OCI-LY1 (cell line): ENCODE results near the gene KRT16.
"Not testable (repeated sequence)": the region's sequence is repeated elsewhere in the genome, so short reads cannot be mapped to it uniquely, and the experiment has no call there.

Experiments
- H2AFZ ChIP-seq: fragments of 200-600 bp; sonication (generic), shearing (Covaris generic); 2 replicates; pipeline ENCODE4 v1.6.0; 2014; ENCODE audit warnings: antibody characterized with exemption, mild to moderate bottlenecking, low read length
- H3F3A ChIP-seq: fragments of 200-600 bp; sonication (generic), shearing (Covaris generic); 2 replicates; pipeline ENCODE4 v1.6.0; 2014; ENCODE audit warnings: mild to moderate bottlenecking, antibody characterized with exemption, low read length, moderate library complexity; ENCODE audit not compliant: insufficient read depth
- H3K27ac ChIP-seq: fragments of 200-600 bp; sonication (generic); 2 replicates; pipeline ENCODE4 v1.5.1; 2014; ENCODE audit warnings: low read length, mixed run types, mild to moderate bottlenecking, low read depth; ENCODE audit not compliant: poor library complexity, severe bottlenecking
- H3K27me3 ChIP-seq: fragments of 200-600 bp; sonication (generic); 2 replicates; pipeline ENCODE4 v1.6.0; 2014; ENCODE audit warnings: antibody characterized with exemption, mild to moderate bottlenecking, low read length, moderate library complexity; ENCODE audit not compliant: insufficient read depth
- H3K36me3 ChIP-seq: fragments of 200-600 bp; sonication (generic); 2 replicates; pipeline ENCODE4 v1.6.1; 2014; ENCODE audit warnings: mild to moderate bottlenecking, antibody characterized with exemption, low read length, moderate library complexity, mixed read lengths; ENCODE audit not compliant: insufficient read depth
- H3K4me1 ChIP-seq: fragments of 200-600 bp; sonication (generic); 2 replicates; pipeline ENCODE4 v1.5.1; 2014; ENCODE audit warnings: mild to moderate bottlenecking, low read length, moderate library complexity; ENCODE audit not compliant: insufficient read depth, severe bottlenecking
- H3K4me2 ChIP-seq: fragments of 200-600 bp; sonication (generic), shearing (Covaris generic); 2 replicates; pipeline ENCODE4 v1.6.1; 2014; ENCODE audit warnings: low read length
- H3K4me3 ChIP-seq: fragments of 200-600 bp; sonication (generic); 2 replicates; pipeline ENCODE4 v1.5.1; 2014; ENCODE audit warnings: low read length, low read depth, mild to moderate bottlenecking, mixed read lengths; ENCODE audit not compliant: poor library complexity, severe bottlenecking
- H3K79me2 ChIP-seq: fragments of 200-600 bp; shearing (Covaris generic); 2 replicates; pipeline ENCODE4 v1.6.1; 2016; ENCODE audit warnings: mixed run types, low read length, mixed read lengths; ENCODE audit not compliant: insufficient read depth
- H3K9ac ChIP-seq: fragments of 200-600 bp; sonication (generic), shearing (Covaris generic); 2 replicates; pipeline ENCODE4 v1.6.1; 2014; ENCODE audit warnings: mild to moderate bottlenecking, low read length, mixed read lengths
- H3K9me2 ChIP-seq: fragments of 200-600 bp; sonication (generic), shearing (Covaris generic); 2 replicates; pipeline ENCODE4 v1.6.1; 2014; ENCODE audit warnings: low read depth, mild to moderate bottlenecking, low read length, mixed read lengths
- H3K9me3 ChIP-seq: fragments of 200-600 bp; shearing (Covaris generic); 2 replicates; pipeline ENCODE4 v1.6.1; 2014; ENCODE audit warnings: low read length, mixed read lengths
- H4K20me1 ChIP-seq: fragments of 200-600 bp; sonication (generic), shearing (Covaris generic); 2 replicates; pipeline ENCODE4 v1.6.0; 2016; ENCODE audit warnings: mild to moderate bottlenecking, low read length; ENCODE audit not compliant: insufficient read depth
- CTCF ChIP-seq: fragments of 200-600 bp; sonication (generic), shearing (Covaris generic); IDR thresholded peaks from 2 replicates; pipeline ENCODE4 v1.5.1; 2017; ENCODE audit warnings: mild to moderate bottlenecking, antibody characterized with exemption, low read length, moderate library complexity, mixed read lengths
- EZH2 ChIP-seq: fragments of 200-600 bp; sonication (generic), shearing (Covaris generic); IDR thresholded peaks from 2 replicates; pipeline ENCODE4 v1.8.0; 2017; ENCODE audit warnings: borderline replicate concordance, mixed run types, mild to moderate bottlenecking, antibody characterized with exemption, low read length, moderate library complexity, mixed read lengths

Gene KRT16

GRCh38 chr17:41627316-41628072 lies 14.9 kb upstream of the KRT16 start:
- Histone ChIP-seq H3F3A (no peaks in the 10 kb centered on the region), H3K9me3 (no peaks in the 10 kb centered on the region), H3K79me2 (no peaks in the 10 kb centered on the region), H3K4me3 (no peak overlapping the region), H3K9ac (no peak overlapping the region), H2AFZ (no peak overlapping the region), H3K36me3 (no peaks in the 10 kb centered on the region), H3K27ac (no peak overlapping the region), H3K27me3 (no peaks in the 10 kb centered on the region), H3K4me2 (no peak overlapping the region), H3K4me1 (no peaks in the 10 kb centered on the region), H4K20me1 (no peaks in the 10 kb centered on the region), H3K9me2 (no peaks in the 10 kb centered on the region)
- TF ChIP-seq EZH2: no peak

- H4K20me1 ChIP-seq, H3K27ac ChIP-seq, H3K4me1 ChIP-seq, H3K9me3 ChIP-seq, H3K79me2 ChIP-seq, H3F3A ChIP-seq, H3K4me2 ChIP-seq, H3K27me3 ChIP-seq, H3K9ac ChIP-seq, H2AFZ ChIP-seq, H3K4me3 ChIP-seq, H3K9me2 ChIP-seq, H3K36me3 ChIP-seq: not testable (repeated sequence)
Measured at GRCh38 chr17:41626914-41627295, 14.3 kb upstream of the KRT16 start.

- H2AFZ ChIP-seq, H3K79me2 ChIP-seq, H3F3A ChIP-seq, H3K9me3 ChIP-seq, H3K4me1 ChIP-seq, H3K4me2 ChIP-seq, H3K4me3 ChIP-seq, H3K27ac ChIP-seq, H3K36me3 ChIP-seq, H4K20me1 ChIP-seq, H3K9me2 ChIP-seq, H3K9ac ChIP-seq, H3K27me3 ChIP-seq: not testable (repeated sequence)
Measured at GRCh38 chr17:41626028-41626913, 13.7 kb upstream of the KRT16 start.

GRCh38 chr17:41625602-41626001 lies 13.0 kb upstream of the KRT16 start:
- H3K9ac ChIP-seq: no peak overlapping the region
- no peaks in the 10 kb centered on the region for H3K9me2 ChIP-seq
- H3K27me3 ChIP-seq: no peaks in the 10 kb centered on the region
- H4K20me1 ChIP-seq: no peaks in the 10 kb centered on the region
- no peak overlapping the region for H2AFZ ChIP-seq
- H3K79me2 ChIP-seq: no peaks in the 10 kb centered on the region
- no peaks in the 10 kb centered on the region for H3K9me3 ChIP-seq
- H3F3A ChIP-seq: no peaks in the 10 kb centered on the region
- no peak overlapping the region for H3K27ac ChIP-seq
- no peaks in the 10 kb centered on the region for H3K36me3 ChIP-seq
- H3K4me2 ChIP-seq: no peak overlapping the region
- no peaks in the 10 kb centered on the region for H3K4me1 ChIP-seq
- TF ChIP-seq CTCF (no peak), EZH2 (no peak)
- no peak overlapping the region for H3K4me3 ChIP-seq
